H1 (cell line): ENCODE data around the gene ITPR3. TPM values are rescaled to one million over a fixed set of nuclear protein-coding genes. Genes with fewer than 3 reads are reported as not detected.

Experiments
- CTCF ChIA-PET: fragments of 300-600 bp; sonication (Branson Sonifier 250); formaldehyde crosslinking; loops from one replicate; lab custom pipeline; 2021; ENCODE audit not compliant: partially characterized antibody; lab: Charles Lee
- POLR2A ChIA-PET: fragments of 300-600 bp; sonication (Branson Sonifier 250); formaldehyde crosslinking; loops from one replicate; lab custom pipeline; 2021; ENCODE audit warnings: inconsistent platforms; ENCODE audit not compliant: partially characterized antibody; lab: Charles Lee
- DNase-seq, 2 experiments: peaks; one replicate each; pipeline versions ENCODE4 v3.0.0 to v3.0.0-alpha.2; 2010 to 2022; ENCODE audit warnings: low spot score in 2 of 2, low read depth in 1 of 2, mixed read lengths in 1 of 2
- FAIRE-seq: peaks from 2 replicates; lab custom pipeline; 2011; peaks lifted over from hg19 to GRCh38; lab: Jason Lieb, UNC
- H2AFZ ChIP-seq: 2 replicates; pipeline ENCODE4 v1.8.1; 2012; ENCODE audit warnings: low read length, inconsistent platforms
- H2AK5ac ChIP-seq: 2 replicates; pipeline ENCODE4 v1.6.1; 2013; ENCODE audit warnings: low read depth, low read length
- H2BK120ac ChIP-seq: replicated peaks from 2 replicates; pipeline ENCODE3; 2013; ENCODE audit warnings: low read depth, low read length, inconsistent platforms
- H2BK12ac ChIP-seq: 2 replicates; pipeline ENCODE4 v1.6.1; 2013; ENCODE audit warnings: low read depth, low read length
- H2BK15ac ChIP-seq: 2 replicates; pipeline ENCODE4 v1.6.1; 2013; ENCODE audit warnings: low read length
- H2BK20ac ChIP-seq: 2 replicates; pipeline ENCODE4 v1.6.1; 2013; ENCODE audit warnings: low read length
- H2BK5ac ChIP-seq: 2 replicates; pipeline ENCODE4 v1.6.1; 2013; ENCODE audit warnings: low read depth, low read length
- H3K14ac ChIP-seq: 2 replicates; pipeline ENCODE4 v1.6.1; 2013; ENCODE audit warnings: inconsistent platforms; ENCODE audit not compliant: insufficient read length
- H3K18ac ChIP-seq: 2 replicates; pipeline ENCODE4 v1.6.1; 2013; ENCODE audit warnings: low read length; ENCODE audit errors: extremely low read depth
- H3K23ac ChIP-seq: 2 replicates; pipeline ENCODE4 v1.6.1; 2013; ENCODE audit warnings: inconsistent platforms; ENCODE audit not compliant: insufficient read length
- H3K23me2 ChIP-seq: 2 replicates; pipeline ENCODE4 v1.6.1; 2013; ENCODE audit warnings: low read depth, low read length
- H3K27ac ChIP-seq: 2 replicates; pipeline ENCODE4 v1.6.1; 2011; ENCODE audit warnings: low read depth, low read length, inconsistent platforms
- H3K27me3 ChIP-seq, 4 experiments: replicated peaks in 1 of 4; 1 replicate in 1 of 4; 2 replicates in 3 of 4; pipeline versions ENCODE4 v1.6.1 to v1.8.1; 2011 to 2013; ENCODE audit warnings: low read length in 3 of 4, mild to moderate bottlenecking in 3 of 4, inconsistent platforms in 2 of 4, mixed read lengths in 2 of 4, moderate library complexity in 1 of 4; ENCODE audit not compliant: control insufficient read depth in 3 of 4, insufficient read depth in 3 of 4; ENCODE audit errors: extremely low read depth in 1 of 4
- H3K36me3 ChIP-seq, 4 experiments: 2 replicates each; pipeline versions ENCODE4 v1.6.1 to v1.8.1; 2011 to 2013; ENCODE audit warnings: mild to moderate bottlenecking in 4 of 4, low read length in 3 of 4, moderate library complexity in 2 of 4, control low read depth in 1 of 4, inconsistent platforms in 1 of 4; ENCODE audit not compliant: insufficient read depth in 4 of 4, control insufficient read depth in 2 of 4
- H3K4ac ChIP-seq: replicated peaks from 2 replicates; pipeline ENCODE3; 2013; ENCODE audit warnings: low read length, low read depth, mixed read lengths, inconsistent platforms; ENCODE audit not compliant: insufficient read length
- H3K4me1 ChIP-seq, 4 experiments: replicated peaks in 1 of 4; 1 replicate in 1 of 4; 2 replicates in 3 of 4; pipeline versions ENCODE4 v1.6.1 to v1.8.1; 2011 to 2013; ENCODE audit warnings: low read length in 3 of 4, inconsistent platforms in 2 of 4, mixed read lengths in 1 of 4; ENCODE audit not compliant: insufficient read depth in 4 of 4, control insufficient read depth in 3 of 4
- H3K4me2 ChIP-seq, 2 experiments: 2 replicates each; pipeline versions ENCODE4 v1.6.1 to v1.8.1; 2011 to 2013; ENCODE audit warnings: low read depth in 2 of 2, low read length in 2 of 2, control low read depth in 1 of 2, inconsistent platforms in 1 of 2, mild to moderate bottlenecking in 1 of 2; ENCODE audit not compliant: insufficient read depth in 1 of 2
- H3K4me3 ChIP-seq, 4 experiments: fragments of 200-600, 300-600 bp in 1 of 4; sonication (generic), shearing (Covaris generic), sonication (Bioruptor Twin) in 1 of 4; 2 replicates each; pipeline versions ENCODE4 v1.5.1 to v1.8.1; 2011 to 2016; ENCODE audit warnings: low read length in 4 of 4, low read depth in 3 of 4, control low read depth in 2 of 4, inconsistent platforms in 2 of 4, mild to moderate bottlenecking in 2 of 4, mixed read lengths in 1 of 4, moderate library complexity in 1 of 4; ENCODE audit not compliant: insufficient read depth in 2 of 4; ENCODE audit errors: extremely low read depth in 1 of 4
- H3K56ac ChIP-seq: replicated peaks from 2 replicates; pipeline ENCODE3; 2013; ENCODE audit warnings: low read depth, mild to moderate bottlenecking, mixed read lengths, low read length, inconsistent platforms; ENCODE audit not compliant: insufficient read length
- H3K79me1 ChIP-seq: 2 replicates; pipeline ENCODE4 v1.6.1; 2013; ENCODE audit warnings: low read depth, low read length, control low read depth
- H3K79me2 ChIP-seq, 2 experiments: 2 replicates each; pipeline versions ENCODE4 v1.6.1 to v1.8.1; 2012 to 2013; ENCODE audit warnings: low read length in 2 of 2, mild to moderate bottlenecking in 2 of 2, inconsistent platforms in 1 of 2; ENCODE audit not compliant: insufficient read depth in 2 of 2, control insufficient read depth in 1 of 2
- H3K9ac ChIP-seq, 4 experiments: replicated peaks in 1 of 4; 1 replicate in 1 of 4; 2 replicates in 3 of 4; pipeline versions ENCODE4 v1.6.1 to v1.8.1; 2011 to 2013; ENCODE audit warnings: low read depth in 3 of 4, low read length in 3 of 4, control low read depth in 2 of 4, mild to moderate bottlenecking in 2 of 4, moderate library complexity in 2 of 4, inconsistent platforms in 1 of 4; ENCODE audit errors: extremely low read depth in 1 of 4
- H3K9me3 ChIP-seq, 2 experiments: 2 replicates each; pipeline versions ENCODE4 v1.6.1 to v1.8.1; 2012 to 2013; ENCODE audit warnings: mild to moderate bottlenecking in 2 of 2, moderate library complexity in 2 of 2, control low read depth in 1 of 2, inconsistent platforms in 1 of 2, low read depth in 1 of 2, low read length in 1 of 2, mixed read lengths in 1 of 2; ENCODE audit not compliant: insufficient read depth in 2 of 2
- H4K20me1 ChIP-seq, 2 experiments: replicated peaks in 1 of 2; 2 replicates each; pipeline versions ENCODE3 to v1.8.1; 2011 to 2013; ENCODE audit warnings: inconsistent platforms in 2 of 2, low read length in 2 of 2, mild to moderate bottlenecking in 1 of 2; ENCODE audit not compliant: insufficient read depth in 2 of 2, control insufficient read depth in 1 of 2
- H4K5ac ChIP-seq: 2 replicates; pipeline ENCODE4 v1.6.1; 2013; ENCODE audit warnings: low read length, low read depth, mixed read lengths, inconsistent platforms; ENCODE audit not compliant: insufficient read length
- H4K8ac ChIP-seq: 2 replicates; pipeline ENCODE4 v1.8.0; 2013; ENCODE audit warnings: mild to moderate bottlenecking, moderate library complexity, low read length, inconsistent platforms; ENCODE audit not compliant: insufficient read depth; ENCODE audit errors: extremely low read depth
- H4K91ac ChIP-seq: replicated peaks from 2 replicates; pipeline ENCODE3; 2013; ENCODE audit warnings: low read length, mixed read lengths, inconsistent platforms; ENCODE audit not compliant: insufficient read length
- SIN3A ChIP-seq, 2 experiments: IDR thresholded peaks in 1 of 2; conservative IDR thresholded peaks in 1 of 2; 2 replicates each; pipeline ENCODE4 v1.6.1; 2011 to 2012; ENCODE audit warnings: low read length in 2 of 2, improper control_type of control experiment in 1 of 2, low read depth in 1 of 2, mild to moderate bottlenecking in 1 of 2
- TBP ChIP-seq: IDR thresholded peaks from 2 replicates; pipeline ENCODE4 v1.6.1; 2011; ENCODE audit warnings: low read depth, low read length, improper control_type of control experiment
- TCF12 ChIP-seq: IDR thresholded peaks from 2 replicates; pipeline ENCODE4 v1.6.1; 2011; ENCODE audit warnings: low read depth, mild to moderate bottlenecking, low read length
- WGBS, 2 experiments: shearing (Covaris generic) in 1 of 2; methylation state at CpG; one replicate each; pipeline versions ENCODE4 v1.1.6 to v1.1.7; 2013 to 2015; ENCODE audit warnings: low lambda C conversion rate in 2 of 2, mixed read lengths in 2 of 2, inconsistent platforms in 1 of 2, low coverage in 1 of 2, missing lambda C conversion rate in 1 of 2; ENCODE audit not compliant: insufficient replicate concordance in 2 of 2, insufficient coverage in 1 of 2, insufficient read length in 1 of 2; ENCODE audit errors: extremely low coverage in 1 of 2, missing lambda C conversion rate in 1 of 2; 5-methylcytosine and 5-hydroxymethylcytosine counted together
- polyA plus RNA-seq, 7 experiments: library from polyadenylated mRNA; depleted of rRNA in 3 of 7; stranded (reverse) in 5 of 7; unstranded in 2 of 7; fragments of >200 nt in 5 of 7; fragments of 200-250 nt in 2 of 7; gene quantifications; 1 replicate in 5 of 7; 2 replicates in 1 of 7; 4 replicates in 1 of 7; pipeline versions ENCODE4 v1.2.1 to v1.2.3, GENCODE V29; 2011 to 2013; ENCODE audit warnings: missing spikeins in 2 of 7, mixed read lengths in 2 of 7
- total RNA-seq: library from RNA; stranded (reverse); fragmentation: NEBNext Ultra II Directional; extraction: Animal tissue kit (Norgen Biotek cat#: 25700); gene quantifications from 2 replicates; pipeline ENCODE4 v1.2.1, GENCODE V29; 2021

The ITPR3 gene
- total and polyA plus RNA-seq, 2 of the 8 experiments (the other 6 are each of a cell fraction or from before 2014, with no cell fraction given): 29.1 to 45.7 TPM

DNA sequence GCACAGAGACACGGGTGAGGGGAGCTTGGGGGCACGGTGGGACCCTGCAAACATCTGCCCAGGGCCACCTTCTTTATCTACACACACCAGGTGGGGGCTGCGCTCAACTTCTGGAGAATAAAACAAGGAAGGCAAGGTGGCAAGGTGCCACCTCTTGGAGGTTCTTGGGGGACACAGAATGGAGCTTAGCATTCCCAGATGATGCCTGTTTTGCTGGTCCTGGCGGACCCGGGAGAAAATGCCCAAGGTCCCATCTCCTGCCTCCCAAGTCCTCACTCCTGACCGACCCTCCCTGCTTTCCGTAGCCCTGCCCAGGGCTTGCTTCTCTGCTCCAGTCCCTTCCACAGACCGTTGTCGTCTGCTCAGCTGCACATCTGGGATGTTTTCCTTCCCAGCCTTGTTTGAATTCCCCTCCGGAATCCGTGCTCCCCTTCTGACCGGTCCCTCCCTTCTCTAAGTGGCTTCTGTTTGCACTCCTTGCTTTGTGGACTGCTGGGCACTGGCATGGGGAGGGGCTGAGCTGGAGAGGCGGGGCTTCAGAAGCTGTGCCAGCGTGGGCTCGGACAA is 13.1 kb downstream of the ITPR3 start:
- ChIA-PET POLR2A (interaction anchor here (1.0 to 2.7 kb wide), 6 partner anchors 8 to 61 kb away, joined by 3 to 8 read pairs (median 5); partner anchors contain the start of gene ITPR3), CTCF (interaction anchor here (0.7 to 6.0 kb wide), 12 partner anchors 9 to 110 kb away, joined by 3 to 94 read pairs (median 4); partner anchors contain the start of genes BAK1 and ITPR3)
- H3K4ac ChIP-seq: no peak overlapping the region
- peaks cover 6 to 12% of the 10 kb centered on the region in 2 experiments; a peak in 2 of 4 replicates for H3K79me2 ChIP-seq
- H4K5ac ChIP-seq: no peak overlapping the region
- no peak overlapping the region for H4K91ac ChIP-seq
- H3K27me3 ChIP-seq: no peaks in the 10 kb centered on the region; a peak in 2 of 7 replicates
- peak overlapping the region; percentile 75; the same call in 1 of the 2 replicates for H3K18ac ChIP-seq
- H2BK20ac ChIP-seq: 0 out of 2 replicates have a peak overlapping the region, but pooled peaks have one; percentile 15
- H3K4me3 ChIP-seq: peak overlapping the region; percentile 35 to 67 (median 60)
- no peak overlapping the region for H3K9ac ChIP-seq
- 29% methylated on average over 15 of the region's 15 CpGs; no CpG with 5 or more reads in 1 of the 2 experiments for WGBS, 2 experiments
- H2BK5ac ChIP-seq: no peak overlapping the region
- H3K23ac ChIP-seq: no peak overlapping the region
- H2BK15ac ChIP-seq: no peak overlapping the region
- H4K8ac ChIP-seq: 0 out of 2 replicates have a peak overlapping the region, but pooled peaks have one; percentile 15
- H3K4me1 ChIP-seq: peaks cover 8 to 31% (median 13%) of the 10 kb centered on the region in 4 experiments
- no peak overlapping the region for H2BK120ac ChIP-seq
- H3K23me2 ChIP-seq: peaks cover 11% of the 10 kb centered on the region; the same call in 1 of the 2 replicates
- DNase-seq: no peak
- H2AFZ ChIP-seq: no peak overlapping the region; the same call in 1 of the 2 replicates
- H3K79me1 ChIP-seq: peaks cover 6% of the 10 kb centered on the region
- no peaks in the 10 kb centered on the region for H3K9me3 ChIP-seq
- H3K36me3 ChIP-seq: no peaks in the 10 kb centered on the region
- H3K27ac ChIP-seq: no peak overlapping the region
- no peak overlapping the region for H2BK12ac ChIP-seq
- no peak for FAIRE-seq
- H3K4me2 ChIP-seq: peak overlapping the region; percentile 73 to 99
- no peak overlapping the region for H3K56ac ChIP-seq
- H4K20me1 ChIP-seq: peaks cover 3 to 17% of the 10 kb centered on the region in 2 experiments
- H3K14ac ChIP-seq: no peak overlapping the region
- no peak overlapping the region for H2AK5ac ChIP-seq
- TF ChIP-seq SIN3A (conservative IDR thresholded peaks at IDR 0.05 in 1 of 2, IDR thresholded peaks at IDR 0.05 in 1 of 2; ENCODE audit: low read depth in 1 of 2, low read length in 2 of 2) (0 out of 4 replicates have a peak, but pooled peaks of 1 of the 2 experiments have one; percentile 29), TCF12 (no peak), TBP (0 out of 2 replicates have a peak, but pooled peaks have one; percentile 18)
